ENCODE results near the gene RAD51.
A peak's percentile ranks its signal among the peaks of the same experiment; 100 is the strongest.

Gene RAD51

DNA sequence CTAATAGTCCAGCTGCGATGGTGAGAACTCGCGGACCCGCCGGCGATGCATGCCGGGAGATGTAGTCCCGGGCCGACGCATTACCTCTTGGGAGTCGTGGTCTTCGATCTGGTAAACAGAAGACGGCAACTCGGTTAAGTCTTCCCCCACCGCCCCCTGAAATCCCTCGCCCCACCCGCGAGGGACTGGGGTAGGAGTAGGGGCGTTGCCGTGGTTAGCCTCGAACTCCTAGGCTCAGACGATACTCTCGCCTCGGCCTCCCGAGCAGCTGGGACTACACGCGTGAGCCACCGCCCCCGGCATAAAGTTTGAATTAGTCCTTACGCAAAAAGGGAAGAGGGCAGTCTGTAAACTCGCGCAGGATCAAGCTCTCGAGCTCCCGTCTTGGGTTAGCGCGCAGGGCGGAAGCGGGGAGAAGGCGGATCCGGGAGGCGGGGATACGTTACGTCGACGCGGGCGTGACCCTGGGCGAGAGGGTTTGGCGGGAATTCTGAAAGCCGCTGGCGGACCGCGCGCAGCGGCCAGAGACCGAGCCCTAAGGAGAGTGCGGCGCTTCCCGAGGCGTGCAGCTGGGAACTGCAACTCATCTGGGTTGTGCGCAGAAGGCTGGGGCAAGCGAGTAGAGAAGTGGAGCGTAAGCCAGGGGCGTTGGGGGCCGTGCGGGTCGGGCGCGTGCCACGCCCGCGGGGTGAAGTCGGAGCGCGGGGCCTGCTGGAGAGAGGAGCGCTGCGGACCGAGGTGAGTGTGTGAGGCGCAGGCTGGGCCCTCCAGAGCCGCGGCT, at the start of gene RAD51:
TSS of gene RAD51 (plus strand) at position 487 of the 781 bp plus-strand sequence. CDS start 3,585 bp downstream, outside the sequence.
- Histone ChIP-seq H3K9ac (ENCODE audit: low read depth, low read length, poor library complexity, severe bottlenecking) (peak within 1 kb of the TSS; percentile 79), H3K79me2 (ENCODE audit: insufficient read depth, low read length) (peaks cover 54% of the 10 kb centered on the region), H3K4me3 (ENCODE audit: low read length, poor library complexity, severe bottlenecking) (peak within 1 kb of the TSS; percentile 90), H3K4me2 (ENCODE audit: low read depth, low read length, poor library complexity, severe bottlenecking) (peak within 1 kb of the TSS; percentile 93), H4K20me1 (ENCODE audit: insufficient read depth, low read length, poor library complexity, severe bottlenecking) (peaks cover 6% of the 10 kb centered on the region), H3K36me3 (ENCODE audit: insufficient read depth, low read length) (peaks cover 5% of the 10 kb centered on the region; the same call in 1 of the 2 replicates), H3K9me2 (replicated peaks; ENCODE audit: low read depth, low read length) (no peaks in the 10 kb centered on the region), H3K9me3 (ENCODE audit: insufficient read depth, low read depth, low read length) (no peaks in the 10 kb centered on the region), H3K27me3 (ENCODE audit: insufficient read depth, low read length, poor library complexity, severe bottlenecking) (no peaks in the 10 kb centered on the region), H3K4me1 (ENCODE audit: insufficient read depth, low read length, poor library complexity, severe bottlenecking) (peaks cover 24% of the 10 kb centered on the region), H3F3A (ENCODE audit: low read depth) (no peaks in the 10 kb centered on the region; the same call in 1 of the 2 replicates), H2AFZ (ENCODE audit: low read length) (peak within 1 kb of the TSS; percentile 94)
- TF ChIP-seq, protein P1, sequence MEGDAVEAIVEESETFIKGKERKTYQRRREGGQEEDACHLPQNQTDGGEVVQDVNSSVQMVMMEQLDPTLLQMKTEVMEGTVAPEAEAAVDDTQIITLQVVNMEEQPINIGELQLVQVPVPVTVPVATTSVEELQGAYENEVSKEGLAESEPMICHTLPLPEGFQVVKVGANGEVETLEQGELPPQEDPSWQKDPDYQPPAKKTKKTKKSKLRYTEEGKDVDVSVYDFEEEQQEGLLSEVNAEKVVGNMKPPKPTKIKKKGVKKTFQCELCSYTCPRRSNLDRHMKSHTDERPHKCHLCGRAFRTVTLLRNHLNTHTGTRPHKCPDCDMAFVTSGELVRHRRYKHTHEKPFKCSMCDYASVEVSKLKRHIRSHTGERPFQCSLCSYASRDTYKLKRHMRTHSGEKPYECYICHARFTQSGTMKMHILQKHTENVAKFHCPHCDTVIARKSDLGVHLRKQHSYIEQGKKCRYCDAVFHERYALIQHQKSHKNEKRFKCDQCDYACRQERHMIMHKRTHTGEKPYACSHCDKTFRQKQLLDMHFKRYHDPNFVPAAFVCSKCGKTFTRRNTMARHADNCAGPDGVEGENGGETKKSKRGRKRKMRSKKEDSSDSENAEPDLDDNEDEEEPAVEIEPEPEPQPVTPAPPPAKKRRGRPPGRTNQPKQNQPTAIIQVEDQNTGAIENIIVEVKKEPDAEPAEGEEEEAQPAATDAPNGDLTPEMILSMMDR (conservative IDR thresholded peaks at IDR 0.05; ENCODE audit: low read length) = no peak
- no peak for TF ChIP-seq EZH2phosphoT487 (IDR thresholded peaks at IDR 0.05; ENCODE audit: borderline replicate concordance)

DNA sequence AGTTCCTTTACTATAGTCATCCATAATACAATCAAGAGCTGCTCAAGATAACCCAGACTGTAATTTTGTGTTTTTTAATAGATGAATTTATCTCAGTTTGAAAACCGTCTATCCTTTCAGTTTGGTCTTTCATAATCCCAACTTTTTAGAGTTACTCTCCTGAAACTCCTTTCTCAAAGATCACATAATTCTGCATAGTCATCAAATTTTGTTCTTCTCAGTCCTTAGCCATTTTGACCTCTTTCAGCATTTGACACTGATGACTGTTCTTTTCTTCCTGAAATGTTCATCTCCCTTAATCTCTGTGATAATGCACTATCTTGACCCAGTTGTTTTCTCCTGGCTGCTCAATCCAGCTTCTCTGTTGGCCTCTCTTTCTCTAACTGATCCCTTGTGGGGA, 47.5 kb upstream of the RAD51 start:
- no peaks in the 10 kb centered on the region for H4K20me1 ChIP-seq (ENCODE audit: insufficient read depth, low read length, poor library complexity, severe bottlenecking)
- peaks cover 64% of the 10 kb centered on the region for H3K36me3 ChIP-seq (ENCODE audit: insufficient read depth, low read length)
- no peaks in the 10 kb centered on the region for H3K9me3 ChIP-seq (ENCODE audit: insufficient read depth, low read depth, low read length)
- no peak for TF ChIP-seq EZH2phosphoT487 (IDR thresholded peaks at IDR 0.05; ENCODE audit: borderline replicate concordance)
- TF ChIP-seq, protein P1 (conservative IDR thresholded peaks at IDR 0.05; ENCODE audit: low read length) = no peak
- H3K27me3 ChIP-seq (ENCODE audit: insufficient read depth, low read length, poor library complexity, severe bottlenecking) = no peaks in the 10 kb centered on the region
- H3K9ac ChIP-seq (ENCODE audit: low read depth, low read length, poor library complexity, severe bottlenecking) = no peak overlapping the region
- H3K4me1 ChIP-seq (ENCODE audit: insufficient read depth, low read length, poor library complexity, severe bottlenecking) = no peaks in the 10 kb centered on the region
- no peak overlapping the region for H3K4me3 ChIP-seq (ENCODE audit: low read length, poor library complexity, severe bottlenecking)
- no peak overlapping the region for H2AFZ ChIP-seq (ENCODE audit: low read length)
- no peaks in the 10 kb centered on the region for H3F3A ChIP-seq (ENCODE audit: low read depth)
- H3K79me2 ChIP-seq (ENCODE audit: insufficient read depth, low read length) = no peaks in the 10 kb centered on the region
- no peak overlapping the region for H3K4me2 ChIP-seq (ENCODE audit: low read depth, low read length, poor library complexity, severe bottlenecking)
- no peaks in the 10 kb centered on the region for H3K9me2 ChIP-seq (replicated peaks; ENCODE audit: low read depth, low read length)

DNA sequence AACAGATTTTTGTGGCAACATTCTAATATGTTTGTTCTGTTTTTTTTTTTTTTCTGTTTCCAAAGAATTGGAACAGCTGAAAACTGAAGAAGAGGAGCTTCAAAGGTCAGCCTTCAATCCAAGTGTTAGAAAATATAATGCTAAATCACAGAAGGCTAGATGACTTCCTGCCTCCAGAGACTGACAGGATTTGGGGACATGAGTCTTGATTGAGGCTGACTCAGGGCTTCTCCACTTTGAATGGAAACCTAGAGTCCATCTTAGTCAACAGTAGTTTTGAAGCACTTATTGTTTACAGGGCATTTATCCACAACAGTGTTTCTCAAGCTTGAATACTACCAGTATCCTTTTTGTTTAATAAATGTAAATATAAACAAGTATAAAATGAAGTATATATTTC, 44.5 kb upstream of the RAD51 start:
- no peaks in the 10 kb centered on the region for H4K20me1 ChIP-seq (ENCODE audit: insufficient read depth, low read length, poor library complexity, severe bottlenecking)
- no peaks in the 10 kb centered on the region for H3K4me1 ChIP-seq (ENCODE audit: insufficient read depth, low read length, poor library complexity, severe bottlenecking)
- no peaks in the 10 kb centered on the region for H3K27me3 ChIP-seq (ENCODE audit: insufficient read depth, low read length, poor library complexity, severe bottlenecking)
- TF ChIP-seq EZH2phosphoT487 (IDR thresholded peaks at IDR 0.05; ENCODE audit: borderline replicate concordance) = no peak
- TF ChIP-seq, protein P1 (conservative IDR thresholded peaks at IDR 0.05; ENCODE audit: low read length) = no peak
- H3K79me2 ChIP-seq (ENCODE audit: insufficient read depth, low read length) = no peaks in the 10 kb centered on the region
- 0 out of 2 replicates have a peak, but pooled peaks cover 2% of the 10 kb centered on the region for H3F3A ChIP-seq (ENCODE audit: low read depth)
- H3K9ac ChIP-seq (ENCODE audit: low read depth, low read length, poor library complexity, severe bottlenecking) = no peak overlapping the region
- H3K4me3 ChIP-seq (ENCODE audit: low read length, poor library complexity, severe bottlenecking) = no peak overlapping the region
- H2AFZ ChIP-seq (ENCODE audit: low read length) = no peak overlapping the region
- no peaks in the 10 kb centered on the region for H3K9me3 ChIP-seq (ENCODE audit: insufficient read depth, low read depth, low read length)
- H3K36me3 ChIP-seq (ENCODE audit: insufficient read depth, low read length) = peaks cover 65% of the 10 kb centered on the region
- no peak overlapping the region for H3K4me2 ChIP-seq (ENCODE audit: low read depth, low read length, poor library complexity, severe bottlenecking)
- no peaks in the 10 kb centered on the region for H3K9me2 ChIP-seq (replicated peaks; ENCODE audit: low read depth, low read length)

All from Loucy (cell line).